Psoas muscle (tissue), 8 donors: Measurements from ENCODE around the gene NTRK1. TPM values are rescaled to one million over a fixed set of nuclear protein-coding genes. Genes with fewer than 3 reads are reported as not detected.
A peak's percentile ranks its signal among the peaks of the same experiment; 100 is the strongest.

Experiments
- ATAC-seq, 4 donors: fragments of 200-7000 bp; cut with Tn5 transposase; one replicate each; pipeline ENCODE4 v1.9.1; 2020; ENCODE audit warnings: moderate library complexity in 3 of 4, mild to moderate bottlenecking in 2 of 4
- DNase-seq, 2 donors: peaks; one replicate each; pipeline ENCODE4 v3.0.0-alpha.2; 2020
- H3K27ac ChIP-seq: fragments of 200-600 bp; one replicate; pipeline ENCODE4 v1.8.0; 2022
- H3K27me3 ChIP-seq, 3 donors: fragments of 200-600 bp in 1 of 3; one replicate each; pipeline versions ENCODE4 v1.6.1 to v1.8.0; 2013 to 2022; ENCODE audit warnings: low read length in 2 of 3, mild to moderate bottlenecking in 2 of 3, moderate library complexity in 1 of 3; ENCODE audit not compliant: insufficient read depth in 3 of 3
- H3K36me3 ChIP-seq, 2 donors: fragments of 200-600 bp in 1 of 2; one replicate each; pipeline versions ENCODE4 v1.6.1 to v1.8.0; 2013 to 2022; ENCODE audit warnings: low read depth in 1 of 2, mild to moderate bottlenecking in 1 of 2, moderate library complexity in 1 of 2; ENCODE audit not compliant: insufficient read depth in 1 of 2
- H3K4me1 ChIP-seq: fragments of 200-600 bp; one replicate; pipeline ENCODE4 v1.8.0; 2022
- H3K4me3 ChIP-seq: fragments of 200-600 bp; one replicate; pipeline ENCODE4 v1.8.0; 2022; ENCODE audit warnings: mild to moderate bottlenecking
- H3K9me3 ChIP-seq: fragments of 200-600 bp; one replicate; pipeline ENCODE4 v1.8.0; 2022
- WGBS, 3 donors: extraction: QIAGEN DNeasy Blood & Tissue Kit; methylation state at CpG; one replicate each; pipeline versions ENCODE4 v1.1.6 to v1.1.7; 2013; 5-methylcytosine and 5-hydroxymethylcytosine counted together
- intact Hi-C, 2 donors: fragments of 100-400 bp; cut with DNase I; formaldehyde crosslinking; loops; one replicate each; pipeline versions ENCODE4 v1.11.0 to v1.14.2; 2022
- polyA plus RNA-seq, 3 donors: library from polyadenylated mRNA; stranded (reverse); fragments of 200-250 nt; gene quantifications; one replicate each; pipeline ENCODE4 v1.2.3, GENCODE V29; 2013
- total RNA-seq, 4 donors: library from RNA; stranded (reverse); fragmentation: NEBNext Ultra II Directional in 2 of 4; extraction: Animal tissue kit (Norgen Biotek cat#: 25700) in 2 of 4; gene quantifications; one replicate each; pipeline versions ENCODE4 v1.2.1 to v1.2.4, GENCODE V29; 2021 to 2023
- TF ChIP-seq, protein P1 (sequence below): fragments of 200-600 bp; IDR thresholded peaks from one replicate; pipeline ENCODE4 v1.8.0; 2022; ENCODE audit warnings: antibody characterized with exemption
- donor health status: healthy with polysubstance abuse.
- donor health status: DM: no; HTN: no; CAD: no; lungs with moderate emphysema.
- donor health status: Bipolar disorder and iron deficiency.
- donor health status: healthy.
- donor health status: DM: yes; HTN: yes; CAD: no.
- donor health status: DM: no; HTN: no; CAD: no.
- donor health status: DM: no; HTN: no; CAD: no.
- donor health status: DM: yes; HTN: yes; CAD: no.

The NTRK1 gene
- total and polyA plus RNA-seq, 7 donors, result 0.07 to 0.92 (median 0.44) TPM

DNA sequence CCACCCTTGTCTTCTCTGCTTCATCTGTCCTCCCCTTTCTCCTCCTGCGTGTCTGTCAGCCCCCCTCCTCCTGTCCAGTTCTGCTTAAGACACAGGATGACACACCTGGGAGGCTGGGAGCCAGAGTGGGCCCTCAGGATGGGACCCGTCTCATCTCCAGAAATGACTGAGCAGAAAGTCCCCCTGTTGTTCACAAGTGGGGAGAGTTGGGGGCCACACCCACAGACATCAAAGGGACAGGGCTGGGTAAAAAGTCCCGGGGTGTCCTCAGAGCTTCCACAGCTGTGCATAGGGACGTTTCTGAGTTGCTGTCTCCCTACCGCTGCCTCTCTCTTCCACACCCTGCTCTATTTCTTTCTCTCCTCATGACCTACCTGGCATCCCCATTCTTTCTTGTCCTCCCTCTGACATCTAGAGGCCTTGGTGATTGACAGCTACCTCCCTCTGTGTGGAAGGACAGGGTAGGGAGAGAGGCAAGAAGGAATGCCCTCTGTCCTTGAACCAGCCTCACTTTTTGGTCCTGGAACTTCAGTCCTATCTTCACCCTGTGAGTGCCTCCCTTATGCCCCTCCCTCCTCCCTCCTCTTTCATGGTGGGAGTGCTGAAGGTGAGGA is 24.5 kb upstream of the NTRK1 start:
- ATAC-seq (no peak), DNase-seq (no peak)
- Histone ChIP-seq H3K4me3 (no peak overlapping the region), H3K27me3 (peaks cover 0 to 2% (median 0%) of the 10 kb centered on the region in 3 donors), H3K27ac (no peak overlapping the region), H3K36me3 (no peaks in the 10 kb centered on the region), H3K9me3 (no peaks in the 10 kb centered on the region), H3K4me1 (no peaks in the 10 kb centered on the region)
- TF ChIP-seq, protein P1, sequence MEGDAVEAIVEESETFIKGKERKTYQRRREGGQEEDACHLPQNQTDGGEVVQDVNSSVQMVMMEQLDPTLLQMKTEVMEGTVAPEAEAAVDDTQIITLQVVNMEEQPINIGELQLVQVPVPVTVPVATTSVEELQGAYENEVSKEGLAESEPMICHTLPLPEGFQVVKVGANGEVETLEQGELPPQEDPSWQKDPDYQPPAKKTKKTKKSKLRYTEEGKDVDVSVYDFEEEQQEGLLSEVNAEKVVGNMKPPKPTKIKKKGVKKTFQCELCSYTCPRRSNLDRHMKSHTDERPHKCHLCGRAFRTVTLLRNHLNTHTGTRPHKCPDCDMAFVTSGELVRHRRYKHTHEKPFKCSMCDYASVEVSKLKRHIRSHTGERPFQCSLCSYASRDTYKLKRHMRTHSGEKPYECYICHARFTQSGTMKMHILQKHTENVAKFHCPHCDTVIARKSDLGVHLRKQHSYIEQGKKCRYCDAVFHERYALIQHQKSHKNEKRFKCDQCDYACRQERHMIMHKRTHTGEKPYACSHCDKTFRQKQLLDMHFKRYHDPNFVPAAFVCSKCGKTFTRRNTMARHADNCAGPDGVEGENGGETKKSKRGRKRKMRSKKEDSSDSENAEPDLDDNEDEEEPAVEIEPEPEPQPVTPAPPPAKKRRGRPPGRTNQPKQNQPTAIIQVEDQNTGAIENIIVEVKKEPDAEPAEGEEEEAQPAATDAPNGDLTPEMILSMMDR, result no peak
- WGBS, 3 donors, result 57 to 63% (median 62%) methylated on average over 5 of the region's 5 CpGs
- intact Hi-C loops, result loop anchor here in 1 of 2 donors (5.0 kb wide), 1 partner anchor 91 kb away; no protein-coding TSS in a partner anchor

DNA sequence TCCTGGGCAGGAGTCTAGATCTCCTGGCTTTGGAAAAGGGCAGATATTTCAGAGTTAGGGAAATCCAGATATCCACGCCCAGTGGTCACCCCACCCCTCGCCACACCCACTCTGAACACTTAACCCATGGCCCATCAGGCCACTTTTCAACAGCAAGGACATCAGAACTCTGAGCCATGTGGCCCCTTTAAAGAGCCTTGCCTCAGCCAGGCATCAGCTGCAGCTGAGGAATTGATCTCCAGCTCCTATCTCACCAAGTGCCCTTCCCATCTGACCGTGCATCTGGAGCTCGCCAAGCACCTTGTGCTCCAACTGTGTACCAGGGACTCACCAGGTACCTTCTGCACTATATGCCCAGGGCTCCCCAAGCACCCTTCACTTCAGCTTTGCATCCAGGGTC is 23.8 kb upstream of the NTRK1 start:
- no peaks in the 10 kb centered on the region for H3K9me3 ChIP-seq
- DNase-seq (no peak), ATAC-seq (no peak)
- H3K4me1 ChIP-seq, result no peaks in the 10 kb centered on the region
- H3K4me3 ChIP-seq, result no peak overlapping the region
- intact Hi-C loops, result loop anchor here in 1 of 2 donors (5.0 kb wide), 1 partner anchor 90 kb away; no protein-coding TSS in a partner anchor
- TF ChIP-seq, protein P1, result no peak
- H3K27me3 ChIP-seq, result no peaks in the 10 kb centered on the region
- H3K27ac ChIP-seq, result no peak overlapping the region
- no peaks in the 10 kb centered on the region for H3K36me3 ChIP-seq
- 72 to 81% (median 76%) methylated on average over 4 of the region's 4 CpGs for WGBS, 3 donors

DNA sequence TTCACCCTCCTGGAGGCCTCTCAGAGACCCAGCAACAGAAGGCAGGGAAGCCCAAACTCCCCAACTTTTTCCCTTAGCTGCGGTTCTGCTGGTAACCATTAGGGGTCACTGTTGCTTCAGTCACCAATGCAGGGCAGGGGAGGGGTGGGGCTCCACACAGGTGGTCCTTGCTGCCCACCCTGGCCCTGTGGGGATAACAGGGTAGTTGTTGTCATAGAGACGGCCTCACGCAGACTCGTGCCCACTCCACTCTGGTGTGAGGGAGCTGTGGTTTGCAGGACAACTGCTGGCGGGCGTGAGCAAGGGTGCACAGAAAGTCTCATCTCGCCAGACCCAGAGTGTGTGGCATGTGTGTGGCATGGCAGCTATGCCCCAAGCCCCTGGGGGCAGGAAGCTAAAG is 21.7 kb upstream of the NTRK1 start:
- peaks cover 0 to 18% (median 5%) of the 10 kb centered on the region in 3 donors for H3K27me3 ChIP-seq

DNA sequence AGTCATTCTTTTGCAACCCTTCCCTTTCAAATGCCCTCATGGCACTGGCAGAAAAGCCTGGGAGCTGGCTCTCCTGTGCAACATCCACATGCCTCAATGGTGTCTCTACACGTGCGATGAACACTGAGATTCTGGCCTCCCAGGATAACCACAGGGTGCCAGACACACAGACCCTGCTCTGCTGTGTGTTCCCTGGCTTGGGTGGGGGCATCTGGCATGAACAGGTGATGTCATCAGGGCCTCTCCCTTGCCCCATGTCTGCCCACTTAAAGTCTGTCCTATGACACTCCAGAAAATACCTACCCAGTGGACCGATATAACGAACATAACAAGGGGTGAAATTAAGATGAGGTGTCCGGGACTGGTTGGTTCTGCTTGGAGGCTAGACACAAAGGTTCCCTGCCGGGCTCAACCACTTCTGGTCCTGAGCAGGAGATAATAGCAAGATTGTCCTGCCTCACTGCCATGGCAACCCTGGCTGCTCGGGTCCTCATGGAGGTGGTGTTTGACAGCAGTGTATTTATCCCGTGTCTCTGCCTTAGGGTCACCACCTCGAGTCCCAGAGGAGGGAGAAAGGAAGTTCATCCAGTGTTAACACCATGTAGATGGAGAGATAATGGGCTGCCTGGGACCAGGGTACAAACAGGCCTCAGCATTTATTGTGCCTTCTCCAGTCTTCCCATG is 21.1 kb upstream of the NTRK1 start:
- ATAC-seq, result no peak
- intact Hi-C loops, result loop anchor here (2.0 to 5.0 kb wide), 5 partner anchors 19 to 88 kb away; partner anchors contain the start of genes INSRR (in 1 of the 2) and NTRK1 (in 1 of the 2)
- DNase-seq, result no peak
- no peak overlapping the region for H3K27ac ChIP-seq
- 40 to 46% (median 45%) methylated on average over 9 of the region's 9 CpGs for WGBS, 3 donors
- peaks cover 0 to 24% (median 8%) of the 10 kb centered on the region in 3 donors for H3K27me3 ChIP-seq
- no peak overlapping the region for H3K4me3 ChIP-seq
- TF ChIP-seq, protein P1, result no peak
- no peaks in the 10 kb centered on the region for H3K36me3 ChIP-seq
- no peaks in the 10 kb centered on the region for H3K4me1 ChIP-seq
- H3K9me3 ChIP-seq, result no peaks in the 10 kb centered on the region

More for the DNA sequence above, 21.7 kb upstream of the NTRK1 start:
- Histone ChIP-seq H3K4me3 (no peak overlapping the region), H3K27ac (no peak overlapping the region), H3K9me3 (no peaks in the 10 kb centered on the region), H3K36me3 (no peaks in the 10 kb centered on the region), H3K4me1 (no peaks in the 10 kb centered on the region)
- intact Hi-C loops, result loop anchor here (2.0 to 5.0 kb wide), 4 partner anchors 20 to 88 kb away; partner anchors contain the start of genes INSRR (in 1 of the 2) and NTRK1 (in 1 of the 2)
- ATAC-seq (peak; percentile 59 to 69 (median 62)), DNase-seq (no peak)
- 25 to 31% (median 27%) methylated on average over 7 of the region's 7 CpGs for WGBS, 3 donors
- TF ChIP-seq, protein P1, result peak; percentile 80
